HepG2 (cell line): ENCODE results near the gene SCYGR8. TPM values are rescaled to one million over a fixed set of nuclear protein-coding genes. Genes with fewer than 3 reads are reported as not detected.
A peak's percentile ranks its signal among the peaks of the same experiment; 100 is the strongest.

ENCODE experiments used
- ATAC-seq: fragments of 200-7000 bp; cut with Tn5 transposase; 3 replicates; pipeline ENCODE4 v1.9.1; 2020; ENCODE audit warnings: mild to moderate bottlenecking, moderate library complexity
- BruUV-seq: library from RNA; stranded (reverse); fragments of 400-500 nt; replicated peaks from 2 replicates; lab custom pipeline; 2021; lab: Mats Ljungman, UMichigan
- CTCF ChIA-PET: fragments of 300-600 bp; formaldehyde crosslinking; extraction: SDS; loops from one replicate; lab custom pipeline; 2021; ENCODE audit warnings: low total read pairs, inconsistent platforms, low intra/inter-chr PET ratio; lab: Yijun Ruan, JAX
- POLR2A ChIA-PET: fragments of 350-600 bp; sonication (Branson Sonifier 250); formaldehyde crosslinking; loops from one replicate; lab custom pipeline; 2020; ENCODE audit warnings: antibody characterized with exemption, inconsistent platforms; lab: Yijun Ruan, JAX
- DNase-seq: peaks from one replicate; pipeline ENCODE4 v3.0.0-alpha.2; 2015; ENCODE audit warnings: low spot score
- FAIRE-seq: peaks from 3 replicates; lab custom pipeline; 2011; peaks lifted over from hg19 to GRCh38; lab: Jason Lieb, UNC
- H2AFZ ChIP-seq: one replicate; pipeline ENCODE4 v1.6.1; 2011; ENCODE audit warnings: low read length, inconsistent platforms
- H3K27ac ChIP-seq: fragments of 300-600 bp; 3 replicates; pipeline ENCODE4 v1.8.0; 2011; ENCODE audit warnings: mixed run types, mild to moderate bottlenecking, mixed read lengths, low read length, inconsistent platforms; ENCODE audit not compliant: insufficient read depth; ENCODE audit errors: extremely low read length
- H3K27me3 ChIP-seq, 2 experiments: fragments of 200-600 bp in 1 of 2; 2 replicates in 1 of 2; 3 replicates in 1 of 2; pipeline versions ENCODE4 v1.6.0 to v1.8.0; 2011; ENCODE audit warnings: low read length in 2 of 2, mild to moderate bottlenecking in 2 of 2, moderate library complexity in 2 of 2, inconsistent platforms in 1 of 2; ENCODE audit not compliant: insufficient read depth in 2 of 2, control insufficient read depth in 1 of 2
- H3K36me3 ChIP-seq, 2 experiments: fragments of 200-600 bp in 1 of 2; replicated peaks in 1 of 2; 2 replicates in 1 of 2; 3 replicates in 1 of 2; pipeline versions ENCODE4 v1.5.1 to v1.8.0; 2011; ENCODE audit warnings: low read length in 2 of 2, inconsistent platforms in 1 of 2; ENCODE audit not compliant: insufficient read depth in 2 of 2, control insufficient read depth in 1 of 2
- H3K4me1 ChIP-seq: 2 replicates; pipeline ENCODE4 v1.5.1; 2012; ENCODE audit warnings: low read length, inconsistent platforms; ENCODE audit not compliant: insufficient read depth
- H3K4me2 ChIP-seq: 2 replicates; pipeline ENCODE4 v1.6.0; 2011; ENCODE audit warnings: low read depth, low read length, inconsistent platforms
- H3K4me3 ChIP-seq, 3 experiments: fragments of 200-600 bp in 1 of 3; sonication (generic), shearing (Covaris generic) in 1 of 3; replicated peaks in 1 of 3; 2 replicates each; pipeline ENCODE4 v1.5.1; 2011 to 2016; ENCODE audit warnings: low read length in 3 of 3, inconsistent platforms in 2 of 3, low read depth in 2 of 3, mild to moderate bottlenecking in 2 of 3, control low read depth in 1 of 3, mixed read lengths in 1 of 3; ENCODE audit not compliant: insufficient read depth in 1 of 3
- H3K79me2 ChIP-seq: one replicate; pipeline ENCODE4 v1.6.1; 2011; ENCODE audit warnings: low read length, inconsistent platforms; ENCODE audit not compliant: insufficient read depth
- H3K9ac ChIP-seq: 2 replicates; pipeline ENCODE4 v1.6.0; 2011; ENCODE audit warnings: mild to moderate bottlenecking, low read depth, low read length, inconsistent platforms; ENCODE audit not compliant: insufficient read depth
- H3K9me3 ChIP-seq: 2 replicates; pipeline ENCODE4 v1.5.1; 2012; ENCODE audit warnings: mild to moderate bottlenecking, low read length
- H4K20me1 ChIP-seq: 2 replicates; pipeline ENCODE4 v1.6.0; 2011; ENCODE audit warnings: inconsistent platforms, mild to moderate bottlenecking, low read length, moderate library complexity; ENCODE audit not compliant: insufficient read depth
- FLYWCH1 ChIP-seq: sonication (generic); formaldehyde crosslinking; IDR thresholded peaks from 2 replicates; pipeline ENCODE4 v1.8.1; 2023; ENCODE audit warnings: mild to moderate bottlenecking, missing genetic modification reagents
- FOSL2 ChIP-seq: sonication (generic); formaldehyde crosslinking; IDR thresholded peaks from 2 replicates; pipeline ENCODE4 v1.4.0; 2020; ENCODE audit warnings: missing genetic modification reagents
- FOXA3 ChIP-seq: IDR thresholded peaks from 2 replicates; pipeline ENCODE4 v1.6.1; 2016; ENCODE audit warnings: missing genetic modification reagents, missing compliant biosample characterization
- HMG20A ChIP-seq: IDR thresholded peaks from 2 replicates; pipeline ENCODE4 v1.6.1; 2016; ENCODE audit warnings: borderline replicate concordance
- HNRNPL ChIP-seq: fragments of 200-400 bp; formaldehyde crosslinking; IDR thresholded peaks from 2 replicates; pipeline ENCODE4 v1.6.1; 2017; ENCODE audit warnings: mild to moderate bottlenecking, low read depth, low read length
- PCBP1 ChIP-seq: fragments of 200-400 bp; formaldehyde crosslinking; IDR thresholded peaks from 2 replicates; pipeline ENCODE4 v1.6.1; 2017; ENCODE audit warnings: mild to moderate bottlenecking, low read depth, low read length, borderline replicate concordance
- PRMT3 ChIP-seq: sonication (generic); formaldehyde crosslinking; IDR thresholded peaks from 2 replicates; pipeline ENCODE4 v1.8.1; 2022; ENCODE audit warnings: low read depth, mild to moderate bottlenecking, moderate library complexity, missing genetic modification reagents, borderline replicate concordance
- RXRA ChIP-seq: sonication (generic); formaldehyde crosslinking; IDR thresholded peaks from 2 replicates; pipeline ENCODE4 v1.5.1; 2020; ENCODE audit warnings: missing genetic modification reagents
- SOX13 ChIP-seq, 3 experiments: fragments of 450-650 bp in 1 of 3; sonication (generic) in 1 of 3; formaldehyde crosslinking in 1 of 3; IDR thresholded peaks in 2 of 3; conservative IDR thresholded peaks in 1 of 3; 2 replicates each; pipeline versions ENCODE4 v1.5.0 to v1.6.1; 2016 to 2020; ENCODE audit warnings: antibody characterized with exemption in 1 of 3, mild to moderate bottlenecking in 1 of 3, missing compliant biosample characterization in 1 of 3, missing genetic modification reagents in 1 of 3, moderate library complexity in 1 of 3
- ZNF350 ChIP-seq: sonication (generic); formaldehyde crosslinking; IDR thresholded peaks from 2 replicates; pipeline ENCODE4 v1.4.0; 2020; ENCODE audit warnings: mild to moderate bottlenecking, low read depth, missing genetic modification reagents, borderline replicate concordance
- ZNF367 ChIP-seq: sonication (generic); formaldehyde crosslinking; IDR thresholded peaks from 2 replicates; pipeline ENCODE4 v1.4.0; 2020; ENCODE audit warnings: missing genetic modification reagents, borderline replicate concordance
- ZNF496 ChIP-seq: sonication (generic); formaldehyde crosslinking; IDR thresholded peaks from 2 replicates; pipeline ENCODE4 v1.8.1; 2023; ENCODE audit warnings: mild to moderate bottlenecking, moderate library complexity, missing genetic modification reagents; ENCODE audit not compliant: insufficient replicate concordance
- ZNF644 ChIP-seq: IDR thresholded peaks from 2 replicates; pipeline ENCODE4 v1.6.1; 2016; ENCODE audit warnings: low read depth
- ZNF816 ChIP-seq: sonication (generic); formaldehyde crosslinking; IDR thresholded peaks from 2 replicates; pipeline ENCODE4 v1.8.0; 2022; ENCODE audit warnings: missing genetic modification reagents, mild to moderate bottlenecking, borderline replicate concordance
- WGBS: methylation state at CpG from one replicate; pipeline ENCODE4 v1.1.6; 2017; ENCODE audit warnings: low lambda C conversion rate; 5-methylcytosine and 5-hydroxymethylcytosine counted together
- in situ Hi-C: cut with HindIII; loops from 2 replicates; pipeline ENCODE4 v1.10.0; 2017; ENCODE audit warnings: low pct_unique_long_range_greater_than_20kb; ENCODE audit not compliant: extremely low pct_ligation_motif_present
- intact Hi-C: fragments of 100-400 bp; cut with micrococcal nuclease; formaldehyde crosslinking; loops from one replicate; pipeline ENCODE4 v1.10.0; 2022; ENCODE audit not compliant: unreplicated experiment
- polyA plus RNA-seq, 8 experiments: library from polyadenylated mRNA; depleted of rRNA in 3 of 8; stranded (reverse) in 7 of 8; unstranded in 1 of 8; fragments of >200 nt; fragmentation: Illumina TruSeq in 4 of 8; extraction: Trizol in 4 of 8; gene quantifications; 2 replicates each; pipeline versions ENCODE4 v1.2.1 to v1.2.3, GENCODE V29; 2011 to 2016; ENCODE audit warnings: low read depth in 4 of 8, missing spikeins in 1 of 8, mixed read lengths in 1 of 8; ENCODE audit not compliant: insufficient read depth in 1 of 8
- total RNA-seq, 5 experiments: library from RNA; depleted of rRNA; stranded (reverse); fragments of >200 nt; fragmentation: Illumina TruSeq; extraction: Trizol; gene quantifications; 2 replicates each; pipeline ENCODE4 v1.2.3, GENCODE V29; 2016; ENCODE audit warnings: low read depth in 1 of 5
- TF ChIP-seq, protein P1 (sequence below): IDR thresholded peaks from 2 replicates; pipeline ENCODE4 v1.4.0; 2020; ENCODE audit warnings: mild to moderate bottlenecking, missing genetic modification reagents

SCYGR8 gene
- total and polyA plus RNA-seq, 2 of the 13 experiments (the other 11 are each of a cell fraction or from before 2014, with no cell fraction given), result not detected

DNA sequence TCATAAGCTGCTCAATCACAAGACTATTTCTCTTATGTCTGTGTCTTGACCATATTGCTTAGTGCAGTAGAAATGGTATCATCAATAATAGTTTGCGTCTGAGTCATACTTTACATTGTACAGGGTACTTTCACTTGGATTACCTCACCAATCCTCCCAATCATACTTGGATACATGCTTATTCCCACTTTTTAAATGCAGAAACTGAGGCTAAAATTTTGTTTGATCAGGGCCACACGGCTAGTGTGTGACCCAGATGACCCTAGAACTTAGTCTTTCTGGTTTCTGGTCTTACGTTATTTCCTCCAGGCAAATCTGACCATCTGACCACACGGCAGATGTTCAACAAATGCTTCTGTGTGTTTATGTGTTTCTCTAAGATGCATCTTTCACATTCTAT, 44.1 kb downstream of the SCYGR8 start:
- Histone ChIP-seq H4K20me1 (no peaks in the 10 kb centered on the region), H3K36me3 (no peaks in the 10 kb centered on the region), H3K4me3 (no peak overlapping the region), H3K4me1 (peaks cover 17% of the 10 kb centered on the region), H3K79me2 (no peaks in the 10 kb centered on the region), H3K27ac (no peak overlapping the region), H3K9ac (no peak overlapping the region), H3K9me3 (no peaks in the 10 kb centered on the region), H3K27me3 (no peaks in the 10 kb centered on the region; a peak in 1 of 5 replicates), H3K4me2 (no peak overlapping the region; the same call in 1 of the 2 replicates), H2AFZ (no peak overlapping the region)
- in situ Hi-C loops, result no loop called here
- 38% methylated on average over 4 of the region's 4 CpGs for WGBS
- TF ChIP-seq FOSL2 (CRISPR knock-in tag) (peak; percentile 13; the same call in 1 of the 2 replicates), ZNF644 (CRISPR knock-in tag) (no peak), FOXA3 (no peak), ZNF496 (CRISPR knock-in tag) (no peak), PCBP1 (no peak)
- DNase-seq (no peak), FAIRE-seq (no peak), ATAC-seq (no peak)
- ChIA-PET CTCF (no interaction called here), POLR2A (no interaction called here)
- intact Hi-C loops, result no loop called here
- BruUV-seq, result no TSS peak

DNA sequence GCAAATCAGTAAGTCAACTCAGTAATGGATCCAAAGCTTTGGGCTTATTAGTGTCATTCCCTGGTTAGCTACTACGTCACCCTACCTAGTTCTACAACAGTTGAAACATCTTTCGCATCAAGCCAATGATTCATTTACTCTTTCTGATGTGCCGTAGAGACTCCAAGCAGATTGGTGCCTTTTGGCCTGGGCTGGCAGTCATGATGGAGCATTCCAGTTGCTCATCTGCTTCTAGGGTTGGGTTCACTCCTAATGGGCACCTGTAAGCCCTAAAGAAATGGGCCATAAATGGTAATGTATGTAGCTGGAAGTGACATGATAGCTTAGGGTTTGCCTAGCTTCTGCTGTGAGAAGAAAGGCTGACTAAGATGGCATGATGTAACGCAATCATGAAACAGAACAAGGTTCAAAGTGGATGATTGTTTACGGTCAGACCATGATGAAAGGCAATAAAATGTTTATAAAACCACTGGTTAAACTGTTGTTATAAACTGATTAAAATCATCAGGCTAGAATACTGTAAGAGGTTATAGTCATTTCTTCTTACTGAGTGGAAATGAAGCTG, 47.5 kb downstream of the SCYGR8 start:
- no TSS peak for BruUV-seq
- intact Hi-C loops (no loop called here), in situ Hi-C loops (no loop called here)
- no peaks in the 10 kb centered on the region for H3K9me3 ChIP-seq
- ChIA-PET CTCF (no interaction called here), POLR2A (interaction anchor here (1.6 to 4.0 kb wide), 2 partner anchors 21 to 26 kb away, joined by 5 to 27 read pairs; partner anchors contain the start of gene CCL20)
- H2AFZ ChIP-seq, result peak overlapping the region; percentile 38
- H3K9ac ChIP-seq, result no peak overlapping the region
- no peaks in the 10 kb centered on the region for H4K20me1 ChIP-seq
- H3K27me3 ChIP-seq, result no peaks in the 10 kb centered on the region
- ATAC-seq (peak; percentile 51), FAIRE-seq (no peak), DNase-seq (peak; percentile 58)
- peaks cover 32% of the 10 kb centered on the region for H3K4me1 ChIP-seq
- WGBS, result 68% methylated on average over 5 of the region's 5 CpGs
- H3K79me2 ChIP-seq, result no peaks in the 10 kb centered on the region
- H3K36me3 ChIP-seq, result no peaks in the 10 kb centered on the region
- H3K4me2 ChIP-seq, result peak overlapping the region; percentile 13; the same call in 1 of the 2 replicates
- no peak overlapping the region for H3K27ac ChIP-seq
- no peak overlapping the region for H3K4me3 ChIP-seq
- no peak for TF ChIP-seq HNRNPL
- peak; percentile 39; the same call in 1 of the 2 replicates for TF ChIP-seq HMG20A (CRISPR knock-in tag)
- TF ChIP-seq ZNF816 (CRISPR knock-in tag), result no peak
- TF ChIP-seq, protein P1, sequence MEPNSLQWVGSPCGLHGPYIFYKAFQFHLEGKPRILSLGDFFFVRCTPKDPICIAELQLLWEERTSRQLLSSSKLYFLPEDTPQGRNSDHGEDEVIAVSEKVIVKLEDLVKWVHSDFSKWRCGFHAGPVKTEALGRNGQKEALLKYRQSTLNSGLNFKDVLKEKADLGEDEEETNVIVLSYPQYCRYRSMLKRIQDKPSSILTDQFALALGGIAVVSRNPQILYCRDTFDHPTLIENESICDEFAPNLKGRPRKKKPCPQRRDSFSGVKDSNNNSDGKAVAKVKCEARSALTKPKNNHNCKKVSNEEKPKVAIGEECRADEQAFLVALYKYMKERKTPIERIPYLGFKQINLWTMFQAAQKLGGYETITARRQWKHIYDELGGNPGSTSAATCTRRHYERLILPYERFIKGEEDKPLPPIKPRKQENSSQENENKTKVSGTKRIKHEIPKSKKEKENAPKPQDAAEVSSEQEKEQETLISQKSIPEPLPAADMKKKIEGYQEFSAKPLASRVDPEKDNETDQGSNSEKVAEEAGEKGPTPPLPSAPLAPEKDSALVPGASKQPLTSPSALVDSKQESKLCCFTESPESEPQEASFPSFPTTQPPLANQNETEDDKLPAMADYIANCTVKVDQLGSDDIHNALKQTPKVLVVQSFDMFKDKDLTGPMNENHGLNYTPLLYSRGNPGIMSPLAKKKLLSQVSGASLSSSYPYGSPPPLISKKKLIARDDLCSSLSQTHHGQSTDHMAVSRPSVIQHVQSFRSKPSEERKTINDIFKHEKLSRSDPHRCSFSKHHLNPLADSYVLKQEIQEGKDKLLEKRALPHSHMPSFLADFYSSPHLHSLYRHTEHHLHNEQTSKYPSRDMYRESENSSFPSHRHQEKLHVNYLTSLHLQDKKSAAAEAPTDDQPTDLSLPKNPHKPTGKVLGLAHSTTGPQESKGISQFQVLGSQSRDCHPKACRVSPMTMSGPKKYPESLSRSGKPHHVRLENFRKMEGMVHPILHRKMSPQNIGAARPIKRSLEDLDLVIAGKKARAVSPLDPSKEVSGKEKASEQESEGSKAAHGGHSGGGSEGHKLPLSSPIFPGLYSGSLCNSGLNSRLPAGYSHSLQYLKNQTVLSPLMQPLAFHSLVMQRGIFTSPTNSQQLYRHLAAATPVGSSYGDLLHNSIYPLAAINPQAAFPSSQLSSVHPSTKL, result peak; percentile 47; the same call in 1 of the 2 replicates
- no peak for TF ChIP-seq RXRA
- no peak for TF ChIP-seq FLYWCH1 (CRISPR knock-in tag)
- no peak for TF ChIP-seq ZNF350 (CRISPR knock-in tag)
- no peak for TF ChIP-seq PRMT3 (CRISPR knock-in tag)
- TF ChIP-seq SOX13 (IDR thresholded peaks at IDR 0.05), result no peak
- peak in 1 of 2 experiments; percentile 38; a peak in 1 of 4 replicates for TF ChIP-seq SOX13 (CRISPR knock-in tag; conservative IDR thresholded peaks at IDR 0.05 in 1 of 2, IDR thresholded peaks at IDR 0.05 in 1 of 2)
- no peak for TF ChIP-seq ZNF367 (CRISPR knock-in tag)
